ENCODE measurements around the gene FHOD3.

- TF ChIP-seq, protein P1, sequence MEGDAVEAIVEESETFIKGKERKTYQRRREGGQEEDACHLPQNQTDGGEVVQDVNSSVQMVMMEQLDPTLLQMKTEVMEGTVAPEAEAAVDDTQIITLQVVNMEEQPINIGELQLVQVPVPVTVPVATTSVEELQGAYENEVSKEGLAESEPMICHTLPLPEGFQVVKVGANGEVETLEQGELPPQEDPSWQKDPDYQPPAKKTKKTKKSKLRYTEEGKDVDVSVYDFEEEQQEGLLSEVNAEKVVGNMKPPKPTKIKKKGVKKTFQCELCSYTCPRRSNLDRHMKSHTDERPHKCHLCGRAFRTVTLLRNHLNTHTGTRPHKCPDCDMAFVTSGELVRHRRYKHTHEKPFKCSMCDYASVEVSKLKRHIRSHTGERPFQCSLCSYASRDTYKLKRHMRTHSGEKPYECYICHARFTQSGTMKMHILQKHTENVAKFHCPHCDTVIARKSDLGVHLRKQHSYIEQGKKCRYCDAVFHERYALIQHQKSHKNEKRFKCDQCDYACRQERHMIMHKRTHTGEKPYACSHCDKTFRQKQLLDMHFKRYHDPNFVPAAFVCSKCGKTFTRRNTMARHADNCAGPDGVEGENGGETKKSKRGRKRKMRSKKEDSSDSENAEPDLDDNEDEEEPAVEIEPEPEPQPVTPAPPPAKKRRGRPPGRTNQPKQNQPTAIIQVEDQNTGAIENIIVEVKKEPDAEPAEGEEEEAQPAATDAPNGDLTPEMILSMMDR (conservative IDR thresholded peaks at IDR 0.05; ENCODE audit: low read length), result no peak
- no peak for TF ChIP-seq EZH2phosphoT487 (IDR thresholded peaks at IDR 0.05; ENCODE audit: borderline replicate concordance)
Measured at GRCh38 chr18:36590621-36591580, 293.4 kb downstream of the FHOD3 start.
